Cerebellar nuclear complex (tissue), 1 donor: ENCODE results near the gene RSPH9.
"Not testable (repeated sequence)": the region's sequence is repeated elsewhere in the genome, so short reads cannot be mapped to it uniquely, and the experiment has no call there.

Source experiments
- DNase-seq, 2 experiments: peaks; one replicate each; lab custom pipeline; 2025; lab: John Stamatoyannopoulos, UW

RSPH9 gene

GRCh38 chr6:43629104-43629504 lies 15.7 kb upstream of the RSPH9 start, which contains the start of gene GTPBP2:
GTPBP2 (minus strand) TSS chr6:43629264; CDS start chr6:43629162, 102 bp downstream.
- peak; percentile 98 to 99 for DNase-seq

DNA sequence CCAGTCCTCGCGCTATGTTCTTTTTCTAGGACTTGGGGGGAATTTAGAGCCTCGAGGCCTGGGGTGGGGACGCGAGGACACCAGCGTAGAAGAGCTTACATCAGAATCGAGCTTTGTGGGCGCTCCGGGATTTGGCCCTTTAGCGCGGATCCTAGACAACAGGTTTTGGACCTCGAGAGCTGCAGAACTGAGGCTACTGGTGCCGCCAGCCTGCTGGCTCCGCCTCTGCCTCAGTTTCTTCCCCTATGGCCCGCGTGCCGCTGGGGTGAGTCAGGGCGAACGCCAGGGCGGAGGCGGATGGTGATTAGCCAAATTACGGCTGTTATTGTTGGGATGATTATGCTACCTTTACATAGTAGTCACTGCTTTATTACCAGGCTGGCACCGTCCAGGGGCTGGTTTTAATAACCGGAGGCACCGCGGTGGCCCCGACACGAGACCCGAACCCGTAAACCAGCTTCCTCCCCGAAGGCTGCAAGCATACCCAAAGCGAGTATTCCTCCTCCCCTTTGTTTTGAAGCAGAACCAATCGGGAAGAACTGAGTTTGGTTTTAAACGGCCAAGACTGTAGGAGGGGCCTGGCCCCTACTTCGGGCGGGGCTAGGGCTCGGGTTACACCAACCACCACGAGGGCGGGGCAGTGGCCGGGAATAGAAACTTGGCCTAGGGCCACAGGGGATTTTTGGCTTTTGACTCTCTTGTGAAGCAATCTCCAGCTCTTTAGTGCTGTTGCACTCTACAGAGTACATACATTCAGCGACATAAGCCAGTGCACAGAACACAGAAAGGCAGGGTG lies 15.1 kb upstream of the RSPH9 start:
- peak; percentile 78 to 91 for DNase-seq

DNA sequence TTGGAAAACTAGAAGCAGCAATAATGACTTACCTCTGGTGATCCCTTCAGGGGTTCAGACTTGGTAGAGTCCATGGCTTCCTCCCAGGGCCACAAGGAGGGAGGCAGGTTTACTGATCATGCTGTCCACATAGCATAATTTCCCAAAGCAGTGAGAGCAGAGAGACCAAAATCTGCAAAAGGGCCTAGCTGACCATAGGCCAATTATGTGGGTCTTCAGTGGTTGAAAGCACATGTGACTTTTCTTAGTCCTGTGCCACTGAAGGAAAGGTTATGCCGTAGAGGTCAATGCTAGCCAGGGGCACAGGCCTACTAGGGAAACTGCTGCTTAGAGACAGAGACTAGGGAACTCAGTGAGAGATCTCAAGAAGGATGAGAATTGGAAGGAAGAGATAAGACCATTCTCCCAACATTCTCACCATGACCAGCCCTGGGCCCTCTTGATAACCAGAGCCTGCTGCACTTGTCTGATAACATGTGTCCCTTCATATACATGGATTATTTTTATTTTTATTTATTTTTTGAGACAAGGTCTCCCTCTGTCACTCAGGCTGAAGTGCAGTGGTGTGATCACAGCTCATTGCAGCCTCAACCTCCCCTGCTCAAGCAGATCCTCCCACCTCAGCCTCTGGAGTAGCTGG lies 13.7 kb upstream of the RSPH9 start:
- no peak for DNase-seq

DNA sequence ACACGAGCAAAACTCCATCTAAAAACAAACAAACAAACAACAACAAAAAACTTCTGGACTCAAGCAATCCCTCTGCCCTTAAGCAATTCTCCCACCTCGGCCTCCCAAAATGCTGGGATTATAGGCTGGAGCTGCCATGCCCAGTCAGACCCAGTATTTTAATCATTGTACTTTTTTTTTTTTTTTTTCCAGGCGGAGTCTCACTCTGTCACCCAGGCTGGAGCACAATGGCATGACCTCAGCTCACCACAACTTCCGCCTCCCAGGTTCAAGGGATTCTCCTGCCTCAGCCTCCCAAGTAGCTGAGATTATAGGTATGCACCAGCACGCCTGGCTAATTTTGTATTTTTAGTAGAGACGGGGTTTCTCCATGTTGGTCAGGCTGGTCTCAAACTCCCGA lies 11.8 kb upstream of the RSPH9 start:
- not testable (repeated sequence) for DNase-seq

- DNase-seq, result no peak
Measured at GRCh38 chr6:43634702-43635303, 10.0 kb upstream of the RSPH9 start.

GRCh38 chr6:43635387-43636307 lies 9.2 kb upstream of the RSPH9 start, which contains the start of gene MAD2L1BP:
MAD2L1BP (plus strand) TSS chr6:43635840; CDS start chr6:43635876, 36 bp downstream.
- peak in 1 of 2 experiments; percentile 30 for DNase-seq

DNA sequence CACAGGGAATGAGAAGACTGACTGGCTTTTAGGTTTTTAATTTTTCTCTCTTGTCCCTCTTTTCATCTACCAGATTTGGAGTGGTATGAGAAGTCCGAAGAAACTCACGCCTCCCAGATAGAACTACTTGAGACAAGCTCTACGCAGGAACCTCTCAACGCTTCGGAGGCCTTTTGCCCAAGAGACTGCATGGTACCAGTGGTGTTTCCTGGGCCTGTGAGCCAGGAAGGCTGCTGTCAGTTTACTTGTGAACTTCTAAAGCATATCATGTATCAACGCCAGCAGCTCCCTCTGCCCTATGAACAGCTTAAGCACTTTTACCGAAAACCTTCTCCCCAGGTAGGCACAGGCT lies 8.6 kb upstream of the RSPH9 start:
- DNase-seq, result no peak

- DNase-seq, result no peak
Measured at GRCh38 chr6:43639984-43640800, 4.6 kb upstream of the RSPH9 start.

DNA sequence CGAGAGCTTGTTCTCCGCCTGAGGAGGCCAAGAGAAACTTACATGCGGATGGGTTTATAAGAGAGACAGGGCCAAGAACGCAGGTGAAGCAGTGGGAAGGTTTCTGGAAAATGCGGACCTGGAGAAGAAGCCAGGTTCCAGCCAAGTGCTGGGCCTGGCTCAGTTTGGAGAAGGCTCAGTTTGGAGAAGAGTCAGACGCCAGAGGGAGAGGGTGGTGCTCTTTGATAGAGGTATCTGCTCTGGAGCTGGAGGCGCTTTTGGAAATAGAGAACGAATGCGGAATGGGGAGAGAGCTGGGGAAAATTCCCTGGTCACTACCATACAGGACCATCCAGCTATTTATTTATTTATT lies 753 bp downstream of the RSPH9 start:
- no peak for DNase-seq

- DNase-seq, result no peak
Measured at GRCh38 chr6:43647613-43648012, 2.8 kb downstream of the RSPH9 start.

DNA sequence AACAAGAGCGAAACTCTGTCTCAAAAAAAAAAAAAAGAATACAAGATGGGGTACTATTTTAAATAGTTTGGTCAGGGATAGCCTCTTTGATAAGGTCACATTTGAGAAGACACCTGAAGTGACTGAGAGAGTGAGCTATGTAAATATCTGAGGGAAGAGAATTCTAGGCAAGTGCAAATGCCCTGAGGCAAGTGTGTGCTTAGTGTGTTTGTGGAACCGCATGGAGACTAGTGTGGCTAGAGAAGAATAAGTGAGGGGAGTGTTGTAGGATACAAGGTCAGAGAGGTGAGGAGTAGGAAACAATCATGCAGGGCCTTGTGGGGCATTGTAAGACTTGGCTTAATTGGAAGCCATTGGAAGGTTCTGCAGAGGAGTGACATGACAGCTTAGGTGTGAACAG lies 3.4 kb downstream of the RSPH9 start:
- DNase-seq, result no peak

- DNase-seq, result not testable (repeated sequence)
Measured at GRCh38 chr6:43652822-43653221, 8.0 kb downstream of the RSPH9 start.

- DNase-seq, result no peak
Measured at GRCh38 chr6:43657221-43657802, 12.5 kb downstream of the RSPH9 start.

- DNase-seq, result no peak
Measured at GRCh38 chr6:43658161-43658560, 13.3 kb downstream of the RSPH9 start.

GRCh38 chr6:43662948-43663347 lies 18.1 kb downstream of the RSPH9 start:
- DNase-seq, result not testable (repeated sequence)

- DNase-seq, result no peak
Measured at GRCh38 chr6:43665376-43665775, 20.5 kb downstream of the RSPH9 start.

- no peak for DNase-seq
Measured at GRCh38 chr6:43666196-43666920, 21.5 kb downstream of the RSPH9 start.

- DNase-seq, result peak in 1 of 2 experiments; percentile 69
Measured at GRCh38 chr6:43667245-43668150, 22.7 kb downstream of the RSPH9 start.
